Endodermal cell (in vitro differentiated cells): Measurements from ENCODE around the gene CCR2. TPM values are rescaled to one million over a fixed set of nuclear protein-coding genes. Genes with fewer than 3 reads are reported as not detected.

Source experiments
- DNase-seq: peaks from one replicate; pipeline ENCODE4 v3.0.0-alpha.2; 2017
- H3K27ac ChIP-seq: 2 replicates; pipeline ENCODE4 v1.5.1; 2013; ENCODE audit warnings: mild to moderate bottlenecking, low read depth, low read length, moderate library complexity
- H3K27me3 ChIP-seq: 2 replicates; pipeline ENCODE4 v1.6.1; 2013; ENCODE audit warnings: mild to moderate bottlenecking, low read length, moderate library complexity; ENCODE audit not compliant: insufficient read depth, control insufficient read depth, poor library complexity, severe bottlenecking
- H3K36me3 ChIP-seq: 2 replicates; pipeline ENCODE4 v1.7.0; 2013; ENCODE audit warnings: mild to moderate bottlenecking, low read length, moderate library complexity; ENCODE audit not compliant: control insufficient read depth, insufficient read depth
- H3K4me1 ChIP-seq: one replicate; pipeline ENCODE4 v1.7.0; 2013; ENCODE audit warnings: low read length; ENCODE audit not compliant: control insufficient read depth, insufficient read depth
- H3K4me3 ChIP-seq: 2 replicates; pipeline ENCODE4 v1.5.1; 2013; ENCODE audit warnings: mild to moderate bottlenecking, low read length, moderate library complexity
- H3K9ac ChIP-seq: 2 replicates; pipeline ENCODE4 v1.6.1; 2013; ENCODE audit warnings: mild to moderate bottlenecking, low read length, moderate library complexity; ENCODE audit not compliant: poor library complexity, severe bottlenecking; ENCODE audit errors: extremely low read depth
- H3K9me3 ChIP-seq: 2 replicates; pipeline ENCODE4 v1.6.1; 2013; ENCODE audit warnings: mild to moderate bottlenecking, low read length, moderate library complexity; ENCODE audit not compliant: control insufficient read depth
- H3K27ac Mint-ChIP-seq: 2 replicates; pipeline ENCODE4 v1.8.0; 2020; ENCODE audit warnings: mixed read lengths
- H3K27me3 Mint-ChIP-seq: 2 replicates; pipeline ENCODE4 v1.8.0; 2021; ENCODE audit warnings: mild to moderate bottlenecking, mixed read lengths; ENCODE audit not compliant: insufficient read depth
- H3K36me3 Mint-ChIP-seq: 2 replicates; pipeline ENCODE4 v1.8.0; 2020; ENCODE audit warnings: low read depth, mixed read lengths
- H3K4me1 Mint-ChIP-seq: 2 replicates; pipeline ENCODE4 v1.8.0; 2020; ENCODE audit warnings: mixed read lengths
- H3K4me3 Mint-ChIP-seq: 2 replicates; pipeline ENCODE4 v1.8.0; 2020; ENCODE audit warnings: mild to moderate bottlenecking, moderate library complexity, mixed read lengths
- H3K9me3 Mint-ChIP-seq: 2 replicates; pipeline ENCODE4 v1.8.0; 2020; ENCODE audit warnings: mild to moderate bottlenecking, mixed read lengths
- CTCF ChIP-seq: fragments of 200-600 bp; sonication (generic); conservative IDR thresholded peaks from 2 replicates; pipeline ENCODE4 v1.5.0; 2021; ENCODE audit warnings: antibody characterized with exemption, mild to moderate bottlenecking
- WGBS, 2 experiments: methylation state at CpG; one replicate each; pipeline versions ENCODE4 v1.1.5 to v1.1.7; 2013; ENCODE audit warnings: missing lambda C conversion rate in 2 of 2, mixed read lengths in 1 of 2; ENCODE audit not compliant: insufficient coverage in 1 of 2, insufficient read length in 1 of 2; 5-methylcytosine and 5-hydroxymethylcytosine counted together
- total RNA-seq, 2 donors: library from RNA; stranded (reverse); fragmentation: NEBNext Ultra II Directional in 1 of 2; extraction: Animal tissue kit (Norgen Biotek cat#: 25700) in 1 of 2; gene quantifications; 2 replicates in 1 of 2; 3 replicates in 1 of 2; pipeline ENCODE4 v1.2.1, GENCODE V29; 2021

Gene CCR2
- total RNA-seq, 2 donors from 2014 or later, result not detected

GRCh38 chr3:46353090-46353489, 821 bp upstream of the CCR2 start:
- H3K27me3 ChIP-seq, result peaks cover 90% of the 10 kb centered on the region
- no peak overlapping the region for H3K4me3 Mint-ChIP-seq
- no peak overlapping the region for H3K9ac ChIP-seq
- no peaks in the 10 kb centered on the region for H3K36me3 Mint-ChIP-seq
- no peak overlapping the region for H3K27ac Mint-ChIP-seq
- H3K27me3 Mint-ChIP-seq, result peaks cover 91% of the 10 kb centered on the region
- H3K4me1 ChIP-seq, result peaks cover 3% of the 10 kb centered on the region
- 93 to 97% methylated on average over 2 to 4 of the region's 4 CpGs for WGBS, 2 experiments
- no peaks in the 10 kb centered on the region for H3K9me3 ChIP-seq
- peaks cover 4% of the 10 kb centered on the region for H3K9me3 Mint-ChIP-seq
- TF ChIP-seq CTCF, result no peak
- H3K4me3 ChIP-seq, result no peak overlapping the region
- H3K27ac ChIP-seq, result no peak overlapping the region
- no peaks in the 10 kb centered on the region for H3K36me3 ChIP-seq
- DNase-seq, result no peak
- H3K4me1 Mint-ChIP-seq, result peaks cover 10% of the 10 kb centered on the region

- Histone ChIP-seq H3K27ac (no peak overlapping the region), H3K4me3 (no peak overlapping the region), H3K9ac (no peak overlapping the region), H3K27me3 (peaks cover 95% of the 10 kb centered on the region), H3K36me3 (no peaks in the 10 kb centered on the region), H3K4me1 (peaks cover 5% of the 10 kb centered on the region), H3K9me3 (no peaks in the 10 kb centered on the region)
- Mint-ChIP-seq H3K36me3 (no peaks in the 10 kb centered on the region), H3K4me3 (no peak overlapping the region), H3K4me1 (peaks cover 13% of the 10 kb centered on the region), H3K9me3 (no peaks in the 10 kb centered on the region), H3K27ac (no peak overlapping the region), H3K27me3 (peaks cover 92% of the 10 kb centered on the region)
- no peak for DNase-seq
- WGBS, 2 experiments, result 70% methylated on average over 1 of the region's 1 CpG; no CpG with 5 or more reads in 1 of the 2 experiments
- no peak for TF ChIP-seq CTCF
Observed at GRCh38 chr3:46354478-46354877, 567 bp downstream of the CCR2 start.

- Histone ChIP-seq H3K4me1 (peaks cover 9% of the 10 kb centered on the region), H3K36me3 (no peaks in the 10 kb centered on the region), H3K27ac (no peak overlapping the region), H3K9me3 (no peaks in the 10 kb centered on the region), H3K9ac (no peak overlapping the region), H3K27me3 (peaks cover 90% of the 10 kb centered on the region), H3K4me3 (no peak overlapping the region)
- H3K36me3 Mint-ChIP-seq, result no peaks in the 10 kb centered on the region
- H3K4me1 Mint-ChIP-seq, result peaks cover 16% of the 10 kb centered on the region
- H3K9me3 Mint-ChIP-seq, result no peaks in the 10 kb centered on the region
- TF ChIP-seq CTCF, result no peak
- H3K27ac Mint-ChIP-seq, result no peak overlapping the region
- no peak for DNase-seq
- H3K27me3 Mint-ChIP-seq, result peaks cover 87% of the 10 kb centered on the region
- H3K4me3 Mint-ChIP-seq, result no peak overlapping the region
Observed at GRCh38 chr3:46354984-46355383, 1.1 kb downstream of the CCR2 start.
